Osteoblast (primary cell): ENCODE measurements around the gene MARCHF3. TPM values are rescaled to one million over a fixed set of nuclear protein-coding genes. Genes with fewer than 3 reads are reported as not detected.

Experiments
- DNase-seq: peaks from one replicate; pipeline ENCODE4 v3.0.0; 2011; ENCODE audit warnings: low spot score, mixed read lengths; ENCODE audit not compliant: insufficient read length; ENCODE audit errors: missing footprints
- H2AFZ ChIP-seq: 2 replicates; pipeline ENCODE4 v1.6.0; 2011; ENCODE audit warnings: mild to moderate bottlenecking, low read length
- H3K27ac ChIP-seq: 2 replicates; pipeline ENCODE4 v1.5.1; 2011; ENCODE audit warnings: mild to moderate bottlenecking, low read depth, low read length, moderate library complexity
- H3K27me3 ChIP-seq: 2 replicates; pipeline ENCODE4 v1.6.0; 2012; ENCODE audit warnings: mild to moderate bottlenecking, control low read depth, inconsistent platforms, low read length, moderate library complexity; ENCODE audit not compliant: insufficient read depth
- H3K36me3 ChIP-seq: 2 replicates; pipeline ENCODE4 v1.5.1; 2011; ENCODE audit warnings: mild to moderate bottlenecking, low read length, control low read depth, moderate library complexity; ENCODE audit not compliant: insufficient read depth
- H3K4me1 ChIP-seq: 2 replicates; pipeline ENCODE4 v1.5.1; 2011; ENCODE audit warnings: mild to moderate bottlenecking, low read length, control low read depth, moderate library complexity; ENCODE audit not compliant: insufficient read depth
- H3K4me2 ChIP-seq: 2 replicates; pipeline ENCODE4 v1.6.0; 2011; ENCODE audit warnings: mild to moderate bottlenecking, low read length; ENCODE audit not compliant: insufficient read depth
- H3K4me3 ChIP-seq: fragments of 200-600 bp; sonication (generic); 3 replicates; pipeline ENCODE4 v1.5.1; 2012; ENCODE audit warnings: mild to moderate bottlenecking, low read length, inconsistent platforms; ENCODE audit not compliant: insufficient read depth
- H3K79me2 ChIP-seq: 2 replicates; pipeline ENCODE4 v1.6.0; 2012; ENCODE audit warnings: mild to moderate bottlenecking, low read length, control low read depth, inconsistent platforms; ENCODE audit not compliant: insufficient read depth
- H3K9me3 ChIP-seq: 2 replicates; pipeline ENCODE4 v1.5.1; 2011; ENCODE audit warnings: low read depth, low read length, control low read depth
- H4K20me1 ChIP-seq: 2 replicates; pipeline ENCODE4 v1.6.0; 2012; ENCODE audit warnings: mild to moderate bottlenecking, low read length, control low read depth; ENCODE audit not compliant: insufficient read depth
- CTCF ChIP-seq: IDR thresholded peaks from 2 replicates; pipeline ENCODE4 v1.5.1; 2011; ENCODE audit warnings: mild to moderate bottlenecking, low read depth, low read length, moderate library complexity; ENCODE audit errors: extremely low read depth
- total RNA-seq: library from RNA; depleted of rRNA; stranded (reverse); fragments of >200 nt; gene quantifications from 2 replicates; pipeline ENCODE4 v1.2.3, GENCODE V29; 2012

Gene MARCHF3
- total RNA-seq, 1 donor: 2.2 TPM

DNA sequence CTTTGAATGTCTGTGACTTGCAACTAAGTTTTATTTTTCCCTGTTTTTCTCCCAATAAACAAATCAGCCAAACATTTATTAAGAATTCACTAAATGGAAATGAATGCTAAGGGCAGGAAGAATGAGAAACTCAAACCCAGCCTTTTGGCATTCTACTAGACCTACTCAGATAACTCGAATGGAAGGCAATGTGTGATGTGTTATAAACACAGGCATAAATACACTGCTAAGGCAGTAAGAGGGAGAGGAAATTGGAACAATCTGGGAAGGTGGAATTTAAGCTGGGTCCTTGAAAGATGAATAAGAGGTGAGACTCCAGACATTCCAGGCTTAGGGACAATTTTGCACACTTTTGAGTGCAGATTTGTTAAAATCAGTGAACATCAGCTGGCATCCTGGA is 34.7 kb downstream of the MARCHF3 start:
- H2AFZ ChIP-seq: no peak overlapping the region
- H4K20me1 ChIP-seq: no peaks in the 10 kb centered on the region
- TF ChIP-seq CTCF: no peak
- peaks cover 7% of the 10 kb centered on the region for H3K79me2 ChIP-seq
- H3K4me3 ChIP-seq: no peak overlapping the region
- H3K27ac ChIP-seq: no peak overlapping the region
- no peak overlapping the region for H3K4me2 ChIP-seq
- DNase-seq: no peak
- peaks cover 9% of the 10 kb centered on the region for H3K4me1 ChIP-seq
- H3K36me3 ChIP-seq: no peaks in the 10 kb centered on the region
- H3K9me3 ChIP-seq: no peaks in the 10 kb centered on the region
- no peaks in the 10 kb centered on the region for H3K27me3 ChIP-seq

DNA sequence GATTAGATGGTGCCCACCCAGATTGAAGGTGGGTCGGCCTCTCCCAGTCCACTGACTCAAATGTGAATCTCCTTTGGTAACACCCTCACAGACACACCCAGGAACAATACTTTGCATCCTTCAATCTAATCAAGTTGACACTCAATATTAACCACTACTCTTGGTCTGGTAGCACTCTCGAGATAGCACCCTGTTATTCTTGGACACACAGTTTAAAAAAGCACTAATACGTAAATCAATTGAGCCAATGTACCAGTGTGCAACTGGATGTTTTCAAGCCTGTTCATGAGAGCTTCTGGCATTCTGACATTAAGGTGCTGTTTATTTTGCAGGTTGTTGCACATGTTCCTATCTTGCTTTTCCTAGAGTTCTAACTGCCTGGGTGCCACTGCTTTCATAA is 35.3 kb downstream of the MARCHF3 start:
- Histone ChIP-seq H3K4me3 (no peak overlapping the region), H3K4me1 (peaks cover 9% of the 10 kb centered on the region), H3K27ac (no peak overlapping the region), H3K36me3 (no peaks in the 10 kb centered on the region), H3K27me3 (no peaks in the 10 kb centered on the region), H2AFZ (no peak overlapping the region), H4K20me1 (no peaks in the 10 kb centered on the region), H3K79me2 (peaks cover 4% of the 10 kb centered on the region), H3K4me2 (no peak overlapping the region), H3K9me3 (no peaks in the 10 kb centered on the region)
- no peak for DNase-seq
- TF ChIP-seq CTCF: no peak

GRCh38 chr5:126994485-126994884 is 35.9 kb downstream of the MARCHF3 start:
- no peak overlapping the region for H3K27ac ChIP-seq
- H3K4me1 ChIP-seq: peaks cover 9% of the 10 kb centered on the region
- no peaks in the 10 kb centered on the region for H3K27me3 ChIP-seq
- DNase-seq: no peak
- no peak for TF ChIP-seq CTCF
- peaks cover 4% of the 10 kb centered on the region for H3K79me2 ChIP-seq
- H3K36me3 ChIP-seq: no peaks in the 10 kb centered on the region
- H3K4me3 ChIP-seq: no peak overlapping the region
- H3K4me2 ChIP-seq: no peak overlapping the region
- H2AFZ ChIP-seq: no peak overlapping the region
- H3K9me3 ChIP-seq: no peaks in the 10 kb centered on the region
- no peaks in the 10 kb centered on the region for H4K20me1 ChIP-seq

- no peaks in the 10 kb centered on the region for H4K20me1 ChIP-seq
- H3K27ac ChIP-seq: no peak overlapping the region
- H3K4me1 ChIP-seq: peaks cover 6% of the 10 kb centered on the region
- H3K4me2 ChIP-seq: no peak overlapping the region
- peaks cover 4% of the 10 kb centered on the region for H3K79me2 ChIP-seq
- H3K9me3 ChIP-seq: no peaks in the 10 kb centered on the region
- no peaks in the 10 kb centered on the region for H3K36me3 ChIP-seq
- DNase-seq: no peak
- H3K4me3 ChIP-seq: no peak overlapping the region
- no peaks in the 10 kb centered on the region for H3K27me3 ChIP-seq
- no peak overlapping the region for H2AFZ ChIP-seq
- no peak for TF ChIP-seq CTCF
Measured at GRCh38 chr5:126988021-126988569, 42.3 kb downstream of the MARCHF3 start.
